Immature natural killer cell (primary cell): ENCODE results near the gene DDTL. TPM values are rescaled to one million over a fixed set of nuclear protein-coding genes. Genes with fewer than 3 reads are reported as not detected.
"Not testable (repeated sequence)": the region's sequence is repeated elsewhere in the genome, so short reads cannot be mapped to it uniquely, and the experiment has no call there.

ENCODE experiments used
- DNase-seq, 3 donors: peaks; one replicate each; pipeline ENCODE4 v3.0.0; 2022; ENCODE audit warnings: mixed read lengths in 1 of 3
- H3K27ac Mint-ChIP-seq, 6 donors: one replicate each; pipeline ENCODE4 v1.8.0; 2020; ENCODE audit warnings: mixed read lengths in 6 of 6, mild to moderate bottlenecking in 5 of 6, inconsistent platforms in 4 of 6, moderate library complexity in 3 of 6
- H3K27me3 Mint-ChIP-seq, 3 donors: one replicate each; pipeline ENCODE4 v1.8.0; 2020 to 2021; ENCODE audit warnings: low read depth in 3 of 3, mild to moderate bottlenecking in 3 of 3, mixed read lengths in 3 of 3, moderate library complexity in 3 of 3, inconsistent platforms in 1 of 3
- H3K36me3 Mint-ChIP-seq, 3 donors: one replicate each; pipeline ENCODE4 v1.8.0; 2020; ENCODE audit warnings: mixed read lengths in 3 of 3, inconsistent platforms in 2 of 3, mild to moderate bottlenecking in 2 of 3
- H3K4me1 Mint-ChIP-seq, 2 donors: one replicate each; pipeline ENCODE4 v1.8.0; 2020; ENCODE audit warnings: inconsistent platforms in 2 of 2, mild to moderate bottlenecking in 2 of 2, mixed read lengths in 2 of 2, moderate library complexity in 1 of 2
- H3K4me3 Mint-ChIP-seq, 5 donors: one replicate each; pipeline ENCODE4 v1.8.0; 2020; ENCODE audit warnings: mild to moderate bottlenecking in 5 of 5, mixed read lengths in 5 of 5, inconsistent platforms in 3 of 5, moderate library complexity in 3 of 5
- H3K9me3 Mint-ChIP-seq, 6 donors: one replicate each; pipeline ENCODE4 v1.8.0; 2020; ENCODE audit warnings: mild to moderate bottlenecking in 6 of 6, mixed read lengths in 6 of 6, inconsistent platforms in 4 of 6, moderate library complexity in 3 of 6
- polyA plus RNA-seq, 3 donors: library from polyadenylated mRNA; unstranded; fragments of 300-500 nt; fragmentation: Illumina TruSeq; gene quantifications; one replicate each; pipeline ENCODE4 v1.2.3, GENCODE V29; 2021

Gene DDTL
- 1 to 10 TPM in 1 of 3 donors, under 1 TPM in 1, not detected in 1; 0.72 to 2.9 TPM for polyA plus RNA-seq

DNA sequence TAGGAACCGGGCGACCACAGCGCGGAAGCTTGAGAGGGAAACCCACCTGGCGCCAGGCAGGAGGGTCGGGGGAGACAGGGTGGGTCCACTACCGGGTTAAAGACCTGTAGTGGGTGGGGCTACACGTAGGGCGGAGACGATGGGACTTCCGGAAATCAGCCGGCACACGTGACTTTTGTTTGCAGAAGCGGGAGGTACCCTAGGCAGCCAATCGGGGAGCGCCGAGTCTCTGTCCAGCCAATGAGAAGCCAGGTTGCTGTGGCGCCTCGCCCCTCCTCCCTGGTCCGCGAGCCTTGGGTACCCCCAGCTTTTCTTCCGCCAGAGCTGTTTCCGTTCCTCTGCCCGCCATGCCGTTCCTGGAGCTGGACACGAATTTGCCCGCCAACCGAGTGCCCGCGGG lies at the start of gene DDTL:
Gene DDTL (plus strand): TSS at position 321 of the 400 bp plus-strand sequence. CDS start 27 bp downstream, at position 348.
- Mint-ChIP-seq H3K36me3 (peaks cover 0 to 11% (median 6%) of the 10 kb centered on the region in 3 donors), H3K4me1 (peaks cover 16 to 24% of the 10 kb centered on the region in 2 donors)
- not testable (repeated sequence) for H3K4me3 Mint-ChIP-seq, H3K27ac Mint-ChIP-seq, DNase-seq, H3K27me3 Mint-ChIP-seq, H3K9me3 Mint-ChIP-seq

DNA sequence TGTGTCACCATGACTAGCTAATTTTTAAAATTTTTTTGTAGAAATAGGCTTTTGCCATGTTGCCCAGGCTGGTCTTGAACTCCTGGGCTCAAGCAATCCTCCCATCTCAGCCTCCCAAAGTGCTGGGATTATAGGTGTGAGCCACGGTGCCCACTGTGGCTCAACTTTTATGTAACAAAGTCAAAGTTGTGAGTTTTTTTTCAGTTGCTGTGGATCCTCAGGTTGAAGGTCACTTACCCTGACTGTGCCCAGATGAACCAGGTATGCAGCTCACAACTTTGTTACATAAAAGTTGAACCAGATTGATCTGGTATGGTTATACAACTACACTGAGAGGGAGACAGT lies 46.4 kb upstream of the DDTL start:
- not testable (repeated sequence) for H3K27ac Mint-ChIP-seq, DNase-seq, H3K27me3 Mint-ChIP-seq, H3K4me1 Mint-ChIP-seq, H3K4me3 Mint-ChIP-seq
- Mint-ChIP-seq H3K36me3 (peaks cover 4 to 17% (median 10%) of the 10 kb centered on the region in 3 donors), H3K9me3 (peaks cover 0 to 12% (median 5%) of the 10 kb centered on the region in 6 donors)

DNA sequence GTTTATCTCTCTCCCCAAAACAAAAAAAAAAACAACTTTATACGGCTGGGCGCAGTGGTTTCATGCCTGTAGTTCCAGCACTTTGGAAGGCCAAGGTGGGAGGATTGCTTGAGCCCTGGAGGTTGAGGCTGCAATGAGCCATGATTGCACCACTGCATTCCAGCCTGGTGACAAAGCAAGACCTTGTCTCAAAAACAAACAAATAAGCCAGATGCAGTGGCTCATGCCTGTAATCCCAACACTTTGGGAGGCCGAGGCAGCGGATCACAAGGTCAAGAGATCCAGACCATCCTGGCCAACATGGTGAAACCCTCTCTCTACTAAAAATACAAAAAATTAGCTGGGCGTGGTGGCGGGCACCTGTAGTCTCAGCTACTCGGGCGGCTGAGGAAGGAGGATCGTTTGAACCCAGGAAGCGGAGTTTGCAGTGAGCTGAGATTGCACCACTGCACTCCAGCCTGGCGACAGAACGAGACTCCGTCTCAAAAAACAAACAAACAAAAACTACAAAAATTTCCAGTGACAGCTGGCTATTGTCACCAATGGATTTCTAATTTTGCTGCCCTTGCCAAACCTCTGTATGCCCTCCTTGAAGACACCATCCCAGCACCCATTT lies 45.0 kb upstream of the DDTL start:
- Mint-ChIP-seq H3K9me3 (peaks cover 0 to 18% (median 9%) of the 10 kb centered on the region in 6 donors), H3K27ac (peak overlapping the region in 1 of 6 donors; percentile 16), H3K36me3 (peaks cover 4 to 24% (median 12%) of the 10 kb centered on the region in 3 donors)
- DNase-seq, H3K4me3 Mint-ChIP-seq, H3K4me1 Mint-ChIP-seq, H3K27me3 Mint-ChIP-seq: not testable (repeated sequence)

DNA sequence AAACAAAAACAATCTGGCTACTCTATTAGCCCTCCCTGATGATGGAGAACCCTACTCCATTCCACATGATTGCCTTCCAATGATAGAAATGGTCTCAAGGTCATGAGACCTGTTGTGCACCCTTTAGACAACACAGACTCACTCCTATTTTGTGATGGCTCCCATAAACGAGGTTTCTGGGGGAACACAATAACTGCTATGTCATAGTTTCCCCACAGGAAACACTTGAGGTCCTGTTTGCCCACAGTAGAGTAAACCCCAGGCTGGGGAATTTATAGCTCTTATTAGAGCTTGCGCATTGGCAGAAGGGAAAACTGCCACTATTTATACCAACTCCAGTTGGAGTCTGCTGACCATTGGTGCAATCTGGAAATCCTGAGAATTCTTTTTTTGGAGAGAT lies 43.8 kb upstream of the DDTL start:
- Mint-ChIP-seq H3K36me3 (peaks cover 4 to 24% (median 16%) of the 10 kb centered on the region in 3 donors), H3K27ac (no peak overlapping the region), H3K4me3 (no peak overlapping the region), H3K4me1 (no peaks in the 10 kb centered on the region), H3K27me3 (peaks cover 0 to 9% (median 0%) of the 10 kb centered on the region in 3 donors), H3K9me3 (peaks cover 0 to 21% (median 9%) of the 10 kb centered on the region in 6 donors)
- no peak for DNase-seq

DNA sequence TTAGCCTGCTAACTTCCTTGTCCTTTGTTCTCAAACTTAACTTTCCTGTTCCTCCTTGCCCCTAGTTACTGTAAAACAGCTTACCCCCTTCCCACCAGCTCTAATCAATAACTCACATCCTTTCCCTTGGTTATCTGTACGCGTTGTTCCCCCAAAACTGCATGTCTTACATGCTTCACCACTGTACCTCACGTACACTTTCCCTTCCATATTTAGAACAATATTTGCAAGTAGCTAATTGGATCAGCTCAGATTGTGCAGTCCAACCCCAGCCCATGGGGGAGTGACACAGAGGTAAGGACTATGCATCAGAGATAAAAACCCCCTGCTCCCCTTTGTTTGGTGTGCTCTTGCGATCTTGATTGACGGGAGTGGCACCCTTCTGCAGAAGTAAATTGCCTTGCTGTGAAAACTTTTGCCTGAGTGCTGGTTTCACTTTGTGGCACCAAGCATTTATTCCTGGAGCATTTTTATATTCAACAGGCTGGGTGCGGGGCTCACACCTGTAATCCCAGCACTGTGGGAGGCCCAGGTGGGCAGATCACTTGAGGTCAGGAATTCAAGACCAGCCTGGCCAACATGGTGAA lies 41.6 kb upstream of the DDTL start:
- H3K4me1 Mint-ChIP-seq, result no peaks in the 10 kb centered on the region
- H3K4me3 Mint-ChIP-seq, result no peak overlapping the region
- H3K27ac Mint-ChIP-seq, result no peak overlapping the region
- H3K36me3 Mint-ChIP-seq, result peaks cover 4 to 24% (median 20%) of the 10 kb centered on the region in 3 donors
- H3K27me3 Mint-ChIP-seq, result peaks cover 0 to 9% (median 2%) of the 10 kb centered on the region in 3 donors
- DNase-seq, result no peak
- H3K9me3 Mint-ChIP-seq, result peaks cover 0 to 21% (median 9%) of the 10 kb centered on the region in 6 donors

DNA sequence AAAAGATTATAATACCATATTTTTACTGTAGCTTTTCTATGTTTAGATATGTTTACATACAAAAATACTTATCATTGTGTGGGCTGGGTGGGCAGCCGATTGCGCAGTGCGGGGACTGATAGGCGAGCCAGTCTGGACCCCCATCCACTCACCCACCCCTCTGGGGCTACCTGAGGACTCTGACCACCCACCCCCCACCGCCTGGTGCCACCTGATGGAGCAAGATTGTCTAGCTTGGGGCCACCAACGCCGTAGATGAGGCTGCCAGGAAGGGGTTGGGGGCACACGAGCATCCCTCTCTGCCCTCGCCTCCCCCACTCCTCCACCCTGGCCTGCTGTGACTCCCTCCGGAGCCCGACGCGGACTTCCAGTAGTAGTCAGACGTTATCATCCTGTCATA lies 40.1 kb upstream of the DDTL start:
- Mint-ChIP-seq H3K4me1 (no peaks in the 10 kb centered on the region), H3K36me3 (peaks cover 4 to 26% (median 25%) of the 10 kb centered on the region in 3 donors), H3K27ac (no peak overlapping the region), H3K27me3 (peaks cover 0 to 9% (median 2%) of the 10 kb centered on the region in 3 donors), H3K4me3 (no peak overlapping the region), H3K9me3 (peaks cover 2 to 21% (median 11%) of the 10 kb centered on the region in 6 donors)
- no peak for DNase-seq

DNA sequence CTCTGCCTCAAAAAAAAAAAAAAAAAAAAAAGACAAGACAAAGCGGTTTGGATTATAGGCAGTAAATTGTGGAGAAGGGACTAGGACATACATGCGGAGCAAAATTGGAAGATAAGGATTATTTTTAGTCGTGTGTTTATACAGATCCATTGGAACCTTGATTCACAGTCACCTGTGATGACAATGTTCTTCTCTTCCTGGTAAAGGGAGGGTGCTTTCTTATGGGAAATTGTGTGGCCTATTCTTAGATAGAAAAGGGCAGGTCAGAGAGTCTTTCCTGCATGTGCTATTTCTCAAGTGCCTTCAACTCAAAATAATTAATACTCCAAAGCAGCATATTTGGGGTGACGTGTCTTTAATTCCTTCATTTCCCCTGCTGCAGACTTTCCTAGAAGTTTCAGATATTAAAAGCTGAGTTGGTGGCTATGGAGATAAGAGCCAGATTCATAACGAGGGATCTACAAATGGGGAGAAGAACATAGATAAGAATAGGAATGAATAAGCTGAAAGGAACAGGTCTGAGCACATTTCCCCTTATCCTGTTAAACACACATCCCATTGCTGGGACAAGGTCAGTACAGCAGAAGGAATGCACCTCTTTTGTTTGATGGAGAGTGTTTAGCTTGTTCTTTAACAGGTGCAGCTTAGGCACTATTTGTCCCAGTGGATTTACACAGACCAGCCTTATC lies 28.2 kb upstream of the DDTL start:
- H3K9me3 Mint-ChIP-seq, result no peaks in the 10 kb centered on the region
- H3K27ac Mint-ChIP-seq, result no peak overlapping the region
- H3K4me1 Mint-ChIP-seq, result no peaks in the 10 kb centered on the region
- no peak overlapping the region for H3K4me3 Mint-ChIP-seq
- H3K27me3 Mint-ChIP-seq, result no peaks in the 10 kb centered on the region
- H3K36me3 Mint-ChIP-seq, result no peaks in the 10 kb centered on the region
- DNase-seq, result no peak

DNA sequence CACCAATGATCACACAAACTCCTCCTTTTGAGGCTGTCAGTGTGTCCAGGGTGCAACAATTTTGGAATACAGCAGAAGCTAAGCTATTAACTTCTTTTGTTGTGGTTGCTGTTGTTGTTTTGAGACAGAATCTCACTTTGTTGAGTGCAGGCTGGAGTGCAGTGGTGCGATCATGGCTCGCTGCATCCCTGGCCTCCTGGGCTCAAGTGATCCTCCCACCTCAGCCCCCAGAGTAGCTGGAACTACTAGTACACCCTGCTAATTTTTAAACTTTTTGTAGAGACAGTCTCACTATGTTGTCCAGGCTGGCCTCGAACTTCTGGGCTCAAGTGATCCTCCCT lies 27.7 kb upstream of the DDTL start:
- Mint-ChIP-seq H3K27ac (no peak overlapping the region), H3K4me3 (no peak overlapping the region), H3K36me3 (no peaks in the 10 kb centered on the region), H3K9me3 (no peaks in the 10 kb centered on the region), H3K4me1 (no peaks in the 10 kb centered on the region), H3K27me3 (no peaks in the 10 kb centered on the region)
- DNase-seq, result no peak

DNA sequence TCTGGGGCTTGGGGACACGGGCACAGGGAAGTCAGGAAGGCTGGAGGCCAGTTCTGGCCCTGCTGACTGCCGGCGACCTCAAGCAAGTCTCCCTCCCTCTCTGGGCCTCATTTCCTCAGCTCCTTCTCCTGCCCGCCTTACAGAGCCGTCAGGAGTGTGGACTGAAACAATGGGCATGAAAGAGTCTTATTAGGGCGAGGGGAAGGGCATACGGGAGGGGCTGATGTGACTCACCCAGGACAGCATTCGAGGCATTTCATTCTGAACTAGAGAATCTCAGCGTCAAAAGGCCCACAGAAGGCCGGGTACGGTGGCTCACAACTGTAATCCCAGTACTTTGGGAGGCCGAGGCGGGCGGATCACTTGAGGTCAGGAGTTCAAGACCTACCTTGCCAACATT lies 26.5 kb upstream of the DDTL start:
- not testable (repeated sequence) for H3K9me3 Mint-ChIP-seq, H3K27me3 Mint-ChIP-seq, H3K4me3 Mint-ChIP-seq, DNase-seq, H3K36me3 Mint-ChIP-seq, H3K27ac Mint-ChIP-seq, H3K4me1 Mint-ChIP-seq

DNA sequence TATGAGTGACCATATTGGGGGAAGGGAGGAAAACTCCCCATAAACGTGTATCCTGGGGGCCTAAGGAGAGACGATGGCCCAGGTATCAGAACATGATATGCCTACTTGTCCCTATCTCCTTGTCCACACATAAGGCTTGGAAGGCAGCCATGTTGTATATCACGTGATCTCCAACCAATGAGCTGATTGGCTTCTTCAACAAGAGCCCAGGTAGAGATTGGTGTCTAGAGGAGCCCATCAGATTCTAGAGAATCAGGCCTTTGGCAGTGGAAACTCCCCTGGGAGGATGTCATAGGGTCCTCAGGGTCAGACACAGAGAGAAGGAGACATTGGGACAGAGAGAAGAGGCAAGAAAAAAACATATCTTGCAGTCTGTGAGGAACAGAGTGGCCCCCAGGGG lies 19.3 kb upstream of the DDTL start:
- not testable (repeated sequence) for H3K9me3 Mint-ChIP-seq, H3K36me3 Mint-ChIP-seq, DNase-seq, H3K27ac Mint-ChIP-seq, H3K4me3 Mint-ChIP-seq, H3K4me1 Mint-ChIP-seq, H3K27me3 Mint-ChIP-seq

DNA sequence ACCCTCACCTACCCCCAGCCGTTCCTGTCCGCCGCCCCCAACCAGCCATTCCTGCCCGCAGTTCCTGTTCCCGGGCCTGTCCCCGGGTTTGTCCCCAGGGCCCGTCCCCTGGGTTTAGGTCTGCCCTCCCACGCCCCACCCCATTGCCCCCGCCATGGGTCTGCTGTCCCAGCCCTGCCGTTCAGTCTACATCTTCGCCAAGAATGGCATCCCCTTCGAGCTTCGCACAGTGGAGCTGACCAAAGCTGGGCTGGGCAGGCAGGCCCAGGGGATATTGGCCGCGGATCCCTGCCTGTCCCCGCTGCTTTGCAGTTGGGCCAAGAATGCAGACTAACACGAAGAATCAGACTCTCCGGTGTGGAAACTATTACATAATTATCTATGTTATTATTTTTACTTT lies 16.9 kb upstream of the DDTL start:
- not testable (repeated sequence) for H3K4me1 Mint-ChIP-seq, H3K27ac Mint-ChIP-seq, H3K36me3 Mint-ChIP-seq, H3K4me3 Mint-ChIP-seq, DNase-seq, H3K9me3 Mint-ChIP-seq, H3K27me3 Mint-ChIP-seq

DNA sequence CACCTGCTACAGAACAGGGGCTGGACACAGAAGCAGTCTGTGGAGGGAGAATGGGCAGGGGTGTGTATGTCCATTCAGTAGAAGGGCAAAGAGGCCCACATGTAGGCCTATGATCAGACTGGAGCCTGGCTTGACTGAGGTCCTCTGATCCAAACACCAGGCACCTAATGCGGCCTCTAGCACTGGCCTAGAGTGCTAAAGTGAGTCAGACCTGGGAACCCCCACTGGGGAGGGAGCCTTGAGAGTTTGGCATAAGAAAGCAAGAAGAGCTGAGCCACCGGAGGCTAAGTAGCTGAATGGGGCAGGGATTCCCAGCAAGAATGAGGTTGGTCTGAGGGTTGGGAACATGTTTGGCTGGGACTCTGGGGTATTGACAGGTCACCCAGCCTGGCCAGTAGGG lies 15.3 kb upstream of the DDTL start:
- not testable (repeated sequence) for H3K4me1 Mint-ChIP-seq, H3K27me3 Mint-ChIP-seq, H3K36me3 Mint-ChIP-seq, H3K27ac Mint-ChIP-seq, H3K9me3 Mint-ChIP-seq, H3K4me3 Mint-ChIP-seq, DNase-seq

DNA sequence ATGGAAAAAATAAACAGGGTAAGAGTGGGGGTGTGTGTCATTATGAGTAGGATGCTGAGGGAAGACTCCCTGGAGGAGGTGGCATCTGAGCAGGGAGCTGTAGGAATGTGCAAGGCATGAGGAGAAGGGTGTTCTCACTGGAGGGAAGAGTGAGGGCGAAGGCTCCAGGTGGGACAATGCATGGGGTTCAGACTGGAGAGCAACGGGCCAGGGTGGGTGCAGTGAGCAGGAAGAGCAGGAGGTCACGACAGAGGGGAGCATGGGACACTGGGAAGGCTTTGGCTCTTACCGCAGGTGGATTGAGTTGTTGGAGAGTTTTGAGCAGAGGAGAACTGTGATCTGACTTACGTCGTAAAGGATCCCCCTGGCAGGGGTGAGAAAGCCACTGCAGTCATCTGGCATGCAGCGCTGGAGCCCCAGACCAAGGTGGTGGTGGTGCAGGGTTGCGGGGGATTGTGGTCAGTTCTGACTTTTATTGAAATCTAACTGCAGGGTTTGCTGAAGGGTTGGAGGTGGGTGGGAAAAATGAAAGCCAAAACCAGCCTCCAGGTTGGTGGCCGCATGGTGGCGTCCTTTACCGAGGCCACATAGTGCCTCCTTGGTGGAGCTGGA lies 13.8 kb upstream of the DDTL start:
- H3K9me3 Mint-ChIP-seq, H3K36me3 Mint-ChIP-seq, H3K4me1 Mint-ChIP-seq, H3K27ac Mint-ChIP-seq, H3K4me3 Mint-ChIP-seq, H3K27me3 Mint-ChIP-seq: not testable (repeated sequence)
- DNase-seq, result peak in 1 of 3 donors; percentile 22

DNA sequence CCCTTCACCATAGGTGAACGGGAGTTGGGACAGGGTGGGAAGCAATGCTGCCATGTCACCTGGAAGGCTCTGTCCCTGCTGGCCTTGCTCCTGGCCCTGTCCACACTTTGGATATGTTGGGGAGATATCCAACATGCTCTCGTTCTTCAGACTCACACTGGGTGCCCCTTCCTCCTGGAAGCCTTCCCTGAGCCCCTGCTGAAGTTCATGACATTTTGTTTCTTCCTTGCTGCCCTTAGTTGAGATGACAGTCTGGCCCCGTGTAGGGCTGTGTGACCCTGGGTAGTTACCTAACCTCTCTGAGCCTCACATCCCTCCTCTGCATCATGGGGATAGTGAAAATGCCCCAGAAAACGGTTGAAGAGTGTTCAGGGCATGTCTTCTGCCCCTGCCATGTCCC lies 13.2 kb upstream of the DDTL start:
- H3K4me3 Mint-ChIP-seq, H3K36me3 Mint-ChIP-seq, H3K27me3 Mint-ChIP-seq, DNase-seq, H3K9me3 Mint-ChIP-seq, H3K4me1 Mint-ChIP-seq: not testable (repeated sequence)
- peak overlapping the region in 1 of 6 donors; percentile 3 for H3K27ac Mint-ChIP-seq
